ENCODE measurements around the gene WDCP. TPM values are rescaled to one million over a fixed set of nuclear protein-coding genes. Genes with fewer than 3 reads are reported as not detected.

Gene WDCP
- total RNA-seq, 2 donors from 2014 or later = 8.0 to 21.3 TPM

DNA sequence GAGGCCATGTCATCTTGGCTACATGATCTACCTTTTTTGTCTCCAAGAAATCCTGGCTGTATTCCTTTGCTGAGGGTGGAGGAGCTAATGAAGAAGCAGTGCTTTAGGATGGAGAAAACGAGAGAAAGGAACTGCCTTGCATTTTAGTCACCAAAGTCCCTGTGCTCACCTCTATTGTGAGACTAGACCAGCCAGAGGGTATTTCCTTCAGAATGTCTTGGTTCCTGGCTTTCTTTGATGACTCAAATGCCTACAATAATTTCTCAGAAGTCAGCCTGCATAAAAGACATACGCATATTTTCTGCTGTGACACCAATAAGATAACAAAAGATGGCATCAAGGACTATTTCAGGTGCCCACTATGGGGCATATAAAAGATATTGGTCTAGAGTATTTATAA, 18.1 kb upstream of the WDCP start:
- DNase-seq (ENCODE audit: low spot score) (no peak), ATAC-seq (ENCODE audit: insufficient number of reproducible peaks, low FRiP score, low read depth) (no peak)
- TF ChIP-seq, protein P1, sequence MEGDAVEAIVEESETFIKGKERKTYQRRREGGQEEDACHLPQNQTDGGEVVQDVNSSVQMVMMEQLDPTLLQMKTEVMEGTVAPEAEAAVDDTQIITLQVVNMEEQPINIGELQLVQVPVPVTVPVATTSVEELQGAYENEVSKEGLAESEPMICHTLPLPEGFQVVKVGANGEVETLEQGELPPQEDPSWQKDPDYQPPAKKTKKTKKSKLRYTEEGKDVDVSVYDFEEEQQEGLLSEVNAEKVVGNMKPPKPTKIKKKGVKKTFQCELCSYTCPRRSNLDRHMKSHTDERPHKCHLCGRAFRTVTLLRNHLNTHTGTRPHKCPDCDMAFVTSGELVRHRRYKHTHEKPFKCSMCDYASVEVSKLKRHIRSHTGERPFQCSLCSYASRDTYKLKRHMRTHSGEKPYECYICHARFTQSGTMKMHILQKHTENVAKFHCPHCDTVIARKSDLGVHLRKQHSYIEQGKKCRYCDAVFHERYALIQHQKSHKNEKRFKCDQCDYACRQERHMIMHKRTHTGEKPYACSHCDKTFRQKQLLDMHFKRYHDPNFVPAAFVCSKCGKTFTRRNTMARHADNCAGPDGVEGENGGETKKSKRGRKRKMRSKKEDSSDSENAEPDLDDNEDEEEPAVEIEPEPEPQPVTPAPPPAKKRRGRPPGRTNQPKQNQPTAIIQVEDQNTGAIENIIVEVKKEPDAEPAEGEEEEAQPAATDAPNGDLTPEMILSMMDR (IDR thresholded peaks at IDR 0.05) = no peak
- no peak overlapping the region for H3K27ac ChIP-seq
- H3K9me3 ChIP-seq = no peaks in the 10 kb centered on the region
- no peaks in the 10 kb centered on the region for H3K27me3 ChIP-seq (replicated peaks; ENCODE audit: insufficient read depth)
- H3K4me1 ChIP-seq (ENCODE audit: control insufficient read depth in 1 of 2, low read depth in 2 of 2) = no peaks in the 10 kb centered on the region
- H3K36me3 ChIP-seq = no peaks in the 10 kb centered on the region
- no peak overlapping the region for H3K4me3 ChIP-seq

DNA sequence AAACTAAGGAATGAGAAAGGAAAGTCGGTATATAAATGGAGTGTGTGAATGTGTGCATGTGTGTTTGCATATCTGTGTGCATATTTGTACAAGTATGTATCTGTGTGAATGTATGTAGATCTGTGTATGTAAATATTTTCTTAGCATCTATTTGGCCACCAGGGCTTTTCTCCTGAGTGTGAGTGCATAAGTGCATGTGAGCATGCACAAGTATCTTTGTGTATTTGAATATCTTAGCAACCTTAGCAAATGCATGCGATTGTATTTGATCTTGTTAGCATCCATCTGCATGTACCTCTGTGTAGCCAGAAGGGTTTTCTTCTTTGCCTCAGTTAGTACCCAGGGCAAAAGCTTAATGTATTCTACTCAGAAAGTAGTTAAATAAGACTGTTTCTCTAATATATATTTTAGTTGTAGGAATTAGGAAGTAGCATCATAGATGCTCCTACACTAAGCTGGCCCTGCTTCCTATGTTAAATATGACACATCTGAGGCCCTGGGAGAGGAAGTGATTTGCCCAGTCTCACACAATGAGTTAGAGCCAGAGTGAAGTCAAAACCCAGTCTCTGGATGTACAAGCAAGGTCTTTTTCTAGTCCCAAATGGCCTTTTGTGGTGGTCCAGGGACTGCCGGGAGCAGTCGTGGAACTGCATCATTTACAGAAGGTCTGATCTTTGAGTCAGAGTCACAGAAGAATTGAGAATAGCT, 11.5 kb upstream of the WDCP start:
- Histone ChIP-seq H3K4me1 (ENCODE audit: control insufficient read depth in 1 of 2, low read depth in 2 of 2) (no peaks in the 10 kb centered on the region), H3K4me3 (no peak overlapping the region), H3K9me3 (no peaks in the 10 kb centered on the region), H3K36me3 (no peaks in the 10 kb centered on the region), H3K27me3 (replicated peaks; ENCODE audit: insufficient read depth) (no peaks in the 10 kb centered on the region), H3K27ac (no peak overlapping the region)
- ATAC-seq (ENCODE audit: insufficient number of reproducible peaks, low FRiP score, low read depth) = no peak
- no peak for DNase-seq (ENCODE audit: low spot score)
- TF ChIP-seq, protein P1 (IDR thresholded peaks at IDR 0.05) = no peak

DNA sequence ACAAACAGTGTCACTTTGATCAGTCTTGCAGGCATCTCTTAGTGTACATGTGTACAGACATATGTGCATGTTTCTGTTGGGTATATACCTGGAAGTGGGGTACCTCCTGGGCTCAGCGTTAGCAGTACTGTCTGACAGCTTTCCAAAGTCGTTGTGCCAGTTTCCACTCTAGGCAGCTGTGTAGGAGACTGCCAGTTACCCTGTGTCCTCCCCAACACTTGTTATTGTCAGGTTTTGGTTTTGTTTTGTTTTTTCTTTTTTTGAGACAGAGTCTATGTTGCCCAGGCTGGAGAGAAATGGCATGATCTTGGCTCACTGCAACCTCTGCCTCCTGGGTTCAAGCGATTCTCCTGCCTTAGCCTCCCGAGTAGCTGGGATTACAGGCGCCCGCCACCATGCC, 8.6 kb upstream of the WDCP start:
- DNase-seq (ENCODE audit: low spot score) (no peak), ATAC-seq (ENCODE audit: insufficient number of reproducible peaks, low FRiP score, low read depth) (no peak)
- no peaks in the 10 kb centered on the region for H3K27me3 ChIP-seq (replicated peaks; ENCODE audit: insufficient read depth)
- H3K36me3 ChIP-seq = no peaks in the 10 kb centered on the region
- no peak overlapping the region for H3K27ac ChIP-seq
- no peaks in the 10 kb centered on the region for H3K9me3 ChIP-seq
- no peak overlapping the region for H3K4me3 ChIP-seq
- TF ChIP-seq, protein P1 (IDR thresholded peaks at IDR 0.05) = no peak
- H3K4me1 ChIP-seq (ENCODE audit: control insufficient read depth in 1 of 2, low read depth in 2 of 2) = no peaks in the 10 kb centered on the region

DNA sequence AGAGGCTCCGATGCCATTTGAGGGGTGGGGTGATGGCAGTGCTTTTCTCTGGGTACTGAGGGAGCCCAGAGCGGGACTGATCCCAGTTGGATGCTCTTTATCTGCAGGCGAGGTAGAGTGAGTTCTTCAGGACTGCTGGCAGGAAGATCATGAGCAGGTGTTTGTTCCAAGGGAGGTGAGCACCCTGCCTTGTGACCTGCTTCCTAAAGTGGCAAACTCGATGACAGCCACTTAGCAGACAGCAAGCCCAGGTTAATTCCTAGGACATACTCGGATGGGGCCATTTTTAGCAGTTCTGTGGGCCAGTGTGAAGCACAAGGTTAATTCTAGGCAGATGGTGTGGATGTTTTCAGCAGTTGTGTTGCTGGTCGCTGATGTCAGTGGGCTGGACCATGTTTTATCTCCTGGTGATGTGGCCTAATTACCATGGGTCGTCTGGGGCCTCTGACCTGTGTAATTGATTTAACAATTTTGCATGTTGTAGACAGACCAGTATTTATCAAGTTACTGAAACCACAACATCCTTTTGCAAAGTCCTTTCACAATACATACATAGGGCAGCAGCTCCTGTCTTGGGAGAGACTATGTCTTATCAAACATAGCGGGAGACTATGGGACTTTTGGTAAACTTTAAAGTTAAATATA, 7.3 kb upstream of the WDCP start:
- Histone ChIP-seq H3K4me1 (ENCODE audit: control insufficient read depth in 1 of 2, low read depth in 2 of 2) (peaks cover 0 to 4% of the 10 kb centered on the region in 2 donors), H3K4me3 (no peak overlapping the region), H3K36me3 (no peaks in the 10 kb centered on the region), H3K9me3 (no peaks in the 10 kb centered on the region), H3K27ac (no peak overlapping the region), H3K27me3 (replicated peaks; ENCODE audit: insufficient read depth) (no peaks in the 10 kb centered on the region)
- DNase-seq (ENCODE audit: low spot score) (no peak), ATAC-seq (ENCODE audit: insufficient number of reproducible peaks, low FRiP score, low read depth) (no peak)
- TF ChIP-seq, protein P1 (IDR thresholded peaks at IDR 0.05) = no peak

DNA sequence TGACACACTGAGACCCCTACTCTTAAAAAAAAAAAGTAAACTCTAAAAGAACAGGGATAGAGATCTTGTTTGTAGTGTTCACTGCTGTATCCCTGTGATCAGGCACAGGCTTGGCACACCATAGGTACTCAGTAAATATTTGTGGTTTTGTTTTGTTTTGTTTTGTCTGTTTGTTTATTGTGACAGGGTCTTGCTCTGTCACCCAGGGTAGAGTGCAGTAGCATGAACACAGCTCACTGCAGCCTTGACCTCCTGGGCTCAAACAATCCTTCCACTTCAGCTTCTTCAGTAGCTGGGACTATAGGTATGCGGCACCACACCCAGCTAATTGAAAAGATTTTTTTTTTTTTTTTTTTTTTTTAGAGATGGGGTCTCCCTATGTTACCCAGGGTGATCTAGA, 5.8 kb upstream of the WDCP start:
- peaks cover 6 to 13% of the 10 kb centered on the region in 2 donors for H3K4me1 ChIP-seq (ENCODE audit: control insufficient read depth in 1 of 2, low read depth in 2 of 2)
- DNase-seq (ENCODE audit: low spot score) (no peak), ATAC-seq (ENCODE audit: insufficient number of reproducible peaks, low FRiP score, low read depth) (no peak)
- no peak overlapping the region for H3K27ac ChIP-seq
- H3K27me3 ChIP-seq (replicated peaks; ENCODE audit: insufficient read depth) = no peaks in the 10 kb centered on the region
- H3K36me3 ChIP-seq = no peaks in the 10 kb centered on the region
- TF ChIP-seq, protein P1 (IDR thresholded peaks at IDR 0.05) = no peak
- H3K4me3 ChIP-seq = no peak overlapping the region
- no peaks in the 10 kb centered on the region for H3K9me3 ChIP-seq

Measured in thoracic aorta (tissue), 2 donors.